HEK293 (cell line): ENCODE measurements around the gene DOK3.

Source experiments
- CTCF ChIA-PET: fragments of 350-600 bp; formaldehyde crosslinking; extraction: SDS; loops from one replicate; lab custom pipeline; 2021; ENCODE audit warnings: antibody characterized with exemption; lab: Yijun Ruan, JAX
- POLR2A ChIA-PET: fragments of 300-600 bp; formaldehyde crosslinking; extraction: SDS; loops from one replicate; lab custom pipeline; 2020; ENCODE audit warnings: antibody characterized with exemption, inconsistent platforms; lab: Yijun Ruan, JAX
- H3K27ac ChIP-seq: fragments of 200-500 bp; sonication (Bioruptor generic); 2 replicates; pipeline ENCODE4 v1.5.1; 2014; ENCODE audit warnings: low read depth, low read length, control low read depth, inconsistent platforms; ENCODE audit errors: extremely low read depth
- H3K36me3 ChIP-seq, 2 experiments: fragments of 200-500 bp in 1 of 2; sonication (Bioruptor generic) in 1 of 2; 1 replicate in 1 of 2; 2 replicates in 1 of 2; pipeline ENCODE4 v1.5.1; 2014 to 2017; ENCODE audit warnings: inconsistent platforms in 2 of 2, low read length in 2 of 2; ENCODE audit not compliant: control insufficient read depth in 2 of 2, insufficient read depth in 1 of 2
- H3K4me1 ChIP-seq: fragments of 200-500 bp; sonication (Bioruptor generic); 2 replicates; pipeline ENCODE4 v1.5.1; 2014; ENCODE audit warnings: mild to moderate bottlenecking, low read length, inconsistent platforms; ENCODE audit not compliant: control insufficient read depth, insufficient read depth
- H3K4me3 ChIP-seq: 2 replicates; pipeline ENCODE4 v1.5.1; 2011; ENCODE audit warnings: low read depth, mild to moderate bottlenecking, control low read depth, low read length, moderate library complexity
- H3K9me3 ChIP-seq: fragments of 200-500 bp; sonication (Bioruptor generic); 2 replicates; pipeline ENCODE4 v1.5.1; 2014; ENCODE audit warnings: low read depth, low read length, inconsistent platforms; ENCODE audit not compliant: control insufficient read depth, insufficient read depth
- BCL11A ChIP-seq: fragments of 450-650 bp; formaldehyde crosslinking; IDR thresholded peaks from 2 replicates; pipeline ENCODE4 v1.5.1; 2016; ENCODE audit warnings: low read depth, missing biosample characterization, missing genetic modification characterization
- CTCF ChIP-seq: fragments of 450-650 bp; formaldehyde crosslinking; IDR thresholded peaks from 2 replicates; pipeline ENCODE4 v1.5.1; 2016; ENCODE audit warnings: missing biosample characterization, missing genetic modification characterization
- GLIS1 ChIP-seq: fragments of 450-650 bp; formaldehyde crosslinking; IDR thresholded peaks from 2 replicates; pipeline ENCODE4 v1.5.1; 2016; ENCODE audit warnings: missing biosample characterization, missing genetic modification characterization
- HIC1 ChIP-seq: fragments of 450-650 bp; formaldehyde crosslinking; IDR thresholded peaks from 2 replicates; pipeline ENCODE4 v1.5.1; 2016; ENCODE audit warnings: missing biosample characterization, missing genetic modification characterization
- KLF1 ChIP-seq: fragments of 450-650 bp; formaldehyde crosslinking; IDR thresholded peaks from 2 replicates; pipeline ENCODE4 v1.5.1; 2016; ENCODE audit warnings: missing biosample characterization, missing genetic modification characterization
- KLF10 ChIP-seq: fragments of 450-650 bp; IDR thresholded peaks from 2 replicates; pipeline ENCODE4 v1.5.1; 2018; ENCODE audit warnings: missing biosample characterization, mild to moderate bottlenecking, missing genetic modification characterization
- KLF16 ChIP-seq: fragments of 450-650 bp; formaldehyde crosslinking; IDR thresholded peaks from 2 replicates; pipeline ENCODE4 v1.5.1; 2017; ENCODE audit warnings: missing biosample characterization, missing genetic modification characterization
- KLF17 ChIP-seq: fragments of 450-650 bp; formaldehyde crosslinking; IDR thresholded peaks from 2 replicates; pipeline ENCODE4 v1.5.1; 2016; ENCODE audit warnings: missing biosample characterization, missing genetic modification characterization
- KLF7 ChIP-seq: fragments of 450-650 bp; formaldehyde crosslinking; IDR thresholded peaks from 2 replicates; pipeline ENCODE4 v1.5.1; 2016; ENCODE audit warnings: missing biosample characterization, missing genetic modification characterization, borderline replicate concordance
- PATZ1 ChIP-seq: fragments of 450-650 bp; formaldehyde crosslinking; IDR thresholded peaks from 2 replicates; pipeline ENCODE4 v1.5.1; 2016; ENCODE audit warnings: missing biosample characterization, missing genetic modification characterization
- SALL2 ChIP-seq: fragments of 450-650 bp; formaldehyde crosslinking; IDR thresholded peaks from 2 replicates; pipeline ENCODE4 v1.5.0; 2017; ENCODE audit warnings: missing biosample characterization, mild to moderate bottlenecking, missing genetic modification characterization, borderline replicate concordance
- SP3 ChIP-seq: fragments of 450-650 bp; formaldehyde crosslinking; IDR thresholded peaks from 2 replicates; pipeline ENCODE4 v1.5.1; 2016; ENCODE audit warnings: missing biosample characterization, missing genetic modification characterization
- SP7 ChIP-seq: fragments of 450-650 bp; formaldehyde crosslinking; IDR thresholded peaks from 2 replicates; pipeline ENCODE4 v1.5.1; 2016; ENCODE audit warnings: missing biosample characterization, missing genetic modification characterization
- ZFHX2 ChIP-seq: fragments of 450-650 bp; formaldehyde crosslinking; conservative IDR thresholded peaks from 2 replicates; pipeline ENCODE4 v1.5.1; 2016; ENCODE audit warnings: missing biosample characterization, missing genetic modification characterization
- ZFP69B ChIP-seq: fragments of 450-650 bp; formaldehyde crosslinking; IDR thresholded peaks from 2 replicates; pipeline ENCODE4 v1.5.1; 2016; ENCODE audit warnings: missing biosample characterization, missing genetic modification characterization
- ZIC2 ChIP-seq: fragments of 450-650 bp; formaldehyde crosslinking; IDR thresholded peaks from 2 replicates; pipeline ENCODE4 v1.5.1; 2016; ENCODE audit warnings: missing biosample characterization, missing genetic modification characterization
- ZNF24 ChIP-seq: fragments of 450-650 bp; formaldehyde crosslinking; IDR thresholded peaks from 2 replicates; pipeline ENCODE4 v1.5.1; 2016; ENCODE audit warnings: missing biosample characterization, missing genetic modification characterization
- ZNF280D ChIP-seq: fragments of 450-650 bp; formaldehyde crosslinking; IDR thresholded peaks from 2 replicates; pipeline ENCODE4 v1.5.1; 2016; ENCODE audit warnings: missing biosample characterization, missing genetic modification characterization
- ZNF324 ChIP-seq: fragments of 450-650 bp; formaldehyde crosslinking; IDR thresholded peaks from 2 replicates; pipeline ENCODE4 v1.5.1; 2016; ENCODE audit warnings: missing biosample characterization, missing genetic modification characterization
- ZNF366 ChIP-seq: fragments of 450-650 bp; formaldehyde crosslinking; conservative IDR thresholded peaks from 2 replicates; pipeline ENCODE4 v1.5.1; 2016; ENCODE audit warnings: missing biosample characterization, missing genetic modification characterization
- ZNF426 ChIP-seq: fragments of 450-650 bp; formaldehyde crosslinking; IDR thresholded peaks from 2 replicates; pipeline ENCODE4 v1.5.1; 2017; ENCODE audit warnings: missing biosample characterization, missing genetic modification characterization, mild to moderate bottlenecking, inconsistent platforms, moderate library complexity
- ZNF629 ChIP-seq: fragments of 450-650 bp; formaldehyde crosslinking; IDR thresholded peaks from 2 replicates; pipeline ENCODE4 v1.5.1; 2017; ENCODE audit warnings: missing biosample characterization, missing genetic modification characterization
- ZNF639 ChIP-seq: fragments of 450-650 bp; formaldehyde crosslinking; IDR thresholded peaks from 2 replicates; pipeline ENCODE4 v1.5.1; 2016; ENCODE audit warnings: missing biosample characterization, missing genetic modification characterization
- ZNF660 ChIP-seq: fragments of 450-650 bp; IDR thresholded peaks from 2 replicates; pipeline ENCODE4 v1.5.1; 2018; ENCODE audit warnings: missing biosample characterization, mild to moderate bottlenecking, missing genetic modification characterization
- ZNF768 ChIP-seq: fragments of 450-650 bp; formaldehyde crosslinking; IDR thresholded peaks from 2 replicates; pipeline ENCODE4 v1.5.1; 2018; ENCODE audit warnings: missing biosample characterization, mild to moderate bottlenecking, missing genetic modification characterization

DOK3 gene

DNA sequence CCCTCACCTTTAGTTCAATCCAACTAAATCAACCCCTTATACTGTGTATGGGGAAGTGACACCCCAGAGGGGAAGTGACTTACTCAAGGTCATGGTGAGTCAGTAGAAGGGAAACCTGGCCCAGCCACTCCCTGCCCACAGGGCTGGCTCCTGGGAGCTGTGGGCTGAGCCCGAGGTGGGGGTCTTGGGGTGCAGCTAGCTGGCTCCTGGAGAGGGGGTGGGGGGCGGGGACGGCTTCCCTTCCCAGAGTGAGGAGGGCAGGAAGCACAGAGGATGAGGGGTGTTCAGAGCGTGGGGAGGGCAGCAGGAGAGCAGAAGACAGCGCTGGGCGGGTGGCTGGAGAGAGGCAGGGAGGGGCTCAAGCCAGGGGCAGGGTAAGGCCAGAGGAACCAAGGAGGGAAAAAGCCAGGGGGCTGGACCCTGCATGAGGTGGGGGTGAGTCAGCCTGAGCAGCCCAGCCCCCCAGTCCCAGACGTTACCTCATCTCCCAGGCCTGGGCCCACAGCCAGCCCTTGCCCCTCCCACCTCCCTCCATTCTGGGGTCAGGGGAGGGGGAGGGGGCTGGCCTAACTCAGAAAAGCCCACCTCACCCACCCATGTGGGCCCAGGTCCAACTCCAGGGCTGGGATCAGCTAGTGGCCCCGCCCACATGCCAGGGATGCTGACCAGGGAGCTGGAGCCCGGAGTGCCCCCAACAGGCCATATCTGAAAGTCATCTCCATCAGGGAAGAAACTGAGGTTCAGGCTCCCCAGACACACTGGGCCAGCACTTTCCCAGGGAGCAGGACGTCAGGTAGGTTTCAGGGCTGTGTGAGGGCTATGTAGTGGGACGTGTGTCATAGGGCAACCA, 15.1 kb downstream of the DOK3 start:
- Histone ChIP-seq H3K9me3 (no peaks in the 10 kb centered on the region), H3K27ac (peak overlapping the region; percentile 53), H3K4me3 (no peak overlapping the region), H3K4me1 (peaks cover 20% of the 10 kb centered on the region), H3K36me3 (peaks cover 4 to 48% of the 10 kb centered on the region in 2 experiments; a peak in 2 of 3 replicates)
- ChIA-PET POLR2A (interaction anchor here (0.6 to 7.0 kb wide), 11 partner anchors 9 to 710 kb away, joined by 3 to 106 read pairs (median 6); partner anchors contain the start of genes DBN1, DDX41, GRK6 and HNRNPAB), CTCF (interaction anchor here (0.5 to 4.0 kb wide), 14 partner anchors 19 to 195 kb away, joined by 3 to 23 read pairs (median 4); partner anchors contain the start of genes F12, PRELID1 and RAB24)
- peak; percentile 60; the same call in 1 of the 2 replicates for TF ChIP-seq CTCF (tag by site-specific recombination)
- TF ChIP-seq KLF1: peak; percentile 89
- TF ChIP-seq KLF17: peak; percentile 97
- peak; percentile 47; the same call in 1 of the 2 replicates for TF ChIP-seq ZNF660 (tag by site-specific recombination)
- TF ChIP-seq ZNF324: 0 out of 2 replicates have a peak, but pooled peaks have one; percentile 25
- peak; percentile 89 for TF ChIP-seq KLF16 (tag by site-specific recombination)
- TF ChIP-seq ZFHX2 (tag by site-specific recombination): peak; percentile 68
- TF ChIP-seq ZNF24 (tag by site-specific recombination): no peak
- TF ChIP-seq ZNF366 (tag by site-specific recombination): peak; percentile 87
- no peak for TF ChIP-seq ZNF768 (tag by site-specific recombination)
- peak; percentile 85 for TF ChIP-seq HIC1 (tag by site-specific recombination)
- peak; percentile 27; the same call in 1 of the 2 replicates for TF ChIP-seq ZIC2 (tag by site-specific recombination)
- no peak for TF ChIP-seq ZNF280D
- TF ChIP-seq GLIS1 (tag by site-specific recombination): peak; percentile 76
- 0 out of 2 replicates have a peak, but pooled peaks have one; percentile 21 for TF ChIP-seq BCL11A
- peak; percentile 94 for TF ChIP-seq ZFP69B (tag by site-specific recombination)
- TF ChIP-seq SP7 (tag by site-specific recombination): peak; percentile 71
- 0 out of 2 replicates have a peak, but pooled peaks have one; percentile 46 for TF ChIP-seq ZNF639 (tag by site-specific recombination)
- peak; percentile 59 for TF ChIP-seq PATZ1 (tag by site-specific recombination)
- TF ChIP-seq SP3 (tag by site-specific recombination): peak; percentile 79
- TF ChIP-seq KLF7 (tag by site-specific recombination): peak; percentile 55; the same call in 1 of the 2 replicates
- no peak for TF ChIP-seq ZNF426 (tag by site-specific recombination)
- TF ChIP-seq ZNF629 (tag by site-specific recombination): peak; percentile 50
- TF ChIP-seq SALL2: no peak
- TF ChIP-seq KLF10: peak; percentile 71
